ENCODE data around the gene MSANTD2.

Gene MSANTD2

GRCh38 chr11:124821995-124822730, 22.0 kb upstream of the MSANTD2 start:
- DNase-seq: no peak

GRCh38 chr11:124817036-124817435, 16.8 kb upstream of the MSANTD2 start:
- no peak for DNase-seq

- DNase-seq: no peak
Observed at GRCh38 chr11:124814739-124815138, 14.5 kb upstream of the MSANTD2 start.

GRCh38 chr11:124812876-124813275, 12.7 kb upstream of the MSANTD2 start:
- no peak for DNase-seq

- no peak for DNase-seq
Observed at GRCh38 chr11:124811399-124812125, 11.4 kb upstream of the MSANTD2 start.

- DNase-seq: peak in 1 of 58 donors; percentile 10
Observed at GRCh38 chr11:124807660-124808270, 7.6 kb upstream of the MSANTD2 start.

- DNase-seq: no peak
Observed at GRCh38 chr11:124807201-124807600, 7.0 kb upstream of the MSANTD2 start.

GRCh38 chr11:124804884-124805283, 4.7 kb upstream of the MSANTD2 start:
- DNase-seq: no peak

- no peak for DNase-seq
Observed at GRCh38 chr11:124801636-124802312, 1.6 kb upstream of the MSANTD2 start.

GRCh38 chr11:124801014-124801413, 808 bp upstream of the MSANTD2 start:
- peak in 1 of 58 donors; percentile 16 for DNase-seq

- peak in 25 of 58 donors; percentile 3 to 76 (median 34) for DNase-seq
Observed at GRCh38 chr11:124799348-124800225, 619 bp downstream of the MSANTD2 start.

- no peak for DNase-seq
Observed at GRCh38 chr11:124798991-124799347, 1.2 kb downstream of the MSANTD2 start.

- DNase-seq: no peak
Observed at GRCh38 chr11:124796312-124796711, 3.9 kb downstream of the MSANTD2 start.

GRCh38 chr11:124793466-124794278, 6.5 kb downstream of the MSANTD2 start:
- DNase-seq: no peak

GRCh38 chr11:124791626-124792341, 8.4 kb downstream of the MSANTD2 start:
- no peak for DNase-seq

GRCh38 chr11:124788521-124788920, 11.7 kb downstream of the MSANTD2 start:
- DNase-seq: no peak

- DNase-seq: no peak
Observed at GRCh38 chr11:124784051-124784450, 16.2 kb downstream of the MSANTD2 start.

GRCh38 chr11:124783002-124783401, 17.2 kb downstream of the MSANTD2 start:
- DNase-seq: no peak

- no peak for DNase-seq
Observed at GRCh38 chr11:124779568-124779967, 20.6 kb downstream of the MSANTD2 start.
